H1 (cell line): Measurements from ENCODE around the gene DYNC1H1. TPM values are rescaled to one million over a fixed set of nuclear protein-coding genes. Genes with fewer than 3 reads are reported as not detected.

ENCODE experiments used
- ATF2 ChIP-seq: IDR thresholded peaks from 2 replicates; pipeline ENCODE4 v1.6.1; 2012; ENCODE audit warnings: low read length, inconsistent platforms
- BACH1 ChIP-seq: IDR thresholded peaks from 2 replicates; pipeline ENCODE4 v1.6.1; 2012; ENCODE audit warnings: low read length, improper control_type of control experiment
- CEBPB ChIP-seq: IDR thresholded peaks from 2 replicates; pipeline ENCODE4 v1.6.1; 2012; ENCODE audit warnings: low read depth, low read length
- CHD7 ChIP-seq: fragments of 300-600 bp; sonication (generic); IDR thresholded peaks from 2 replicates; pipeline ENCODE4 v1.7.1; 2012; ENCODE audit warnings: low read length, moderate library complexity, mild to moderate bottlenecking, inconsistent platforms; ENCODE audit not compliant: insufficient replicate concordance
- CREB1 ChIP-seq: IDR thresholded peaks from 2 replicates; pipeline ENCODE4 v1.6.1; 2012; ENCODE audit warnings: inconsistent platforms
- JUND ChIP-seq: IDR thresholded peaks from 2 replicates; pipeline ENCODE4 v1.6.1; 2011; ENCODE audit warnings: mild to moderate bottlenecking, improper control_type of control experiment, low read length
- MAX ChIP-seq: IDR thresholded peaks from 2 replicates; pipeline ENCODE4 v1.6.1; 2012; ENCODE audit warnings: inconsistent platforms
- SIN3A ChIP-seq, 2 experiments: IDR thresholded peaks in 1 of 2; conservative IDR thresholded peaks in 1 of 2; 2 replicates each; pipeline ENCODE4 v1.6.1; 2011 to 2012; ENCODE audit warnings: low read length in 2 of 2, improper control_type of control experiment in 1 of 2, low read depth in 1 of 2, mild to moderate bottlenecking in 1 of 2
- ZNF274 ChIP-seq: IDR thresholded peaks from 2 replicates; pipeline ENCODE4 v1.7.0; 2012; ENCODE audit warnings: low read length, borderline replicate concordance; ENCODE audit errors: extremely low read depth
- polyA plus RNA-seq, 7 experiments: library from polyadenylated mRNA; depleted of rRNA in 3 of 7; stranded (reverse) in 5 of 7; unstranded in 2 of 7; fragments of >200 nt in 5 of 7; fragments of 200-250 nt in 2 of 7; gene quantifications; 1 replicate in 5 of 7; 2 replicates in 1 of 7; 4 replicates in 1 of 7; pipeline versions ENCODE4 v1.2.1 to v1.2.3, GENCODE V29; 2011 to 2013; ENCODE audit warnings: missing spikeins in 2 of 7, mixed read lengths in 2 of 7
- total RNA-seq: library from RNA; stranded (reverse); fragmentation: NEBNext Ultra II Directional; extraction: Animal tissue kit (Norgen Biotek cat#: 25700); gene quantifications from 2 replicates; pipeline ENCODE4 v1.2.1, GENCODE V29; 2021

The DYNC1H1 gene
- total and polyA plus RNA-seq, 2 of the 8 experiments (the other 6 are each of a cell fraction or from before 2014, with no cell fraction given): 238 to 387 TPM

GRCh38 chr14:102016420-102017090 is 52.2 kb downstream of the DYNC1H1 start (continued):
- TF ChIP-seq CHD7: no peak
- TF ChIP-seq MAX: no peak
- TF ChIP-seq JUND: no peak
- no peak for TF ChIP-seq CEBPB
- no peak for TF ChIP-seq SIN3A (conservative IDR thresholded peaks at IDR 0.05 in 1 of 2, IDR thresholded peaks at IDR 0.05 in 1 of 2; ENCODE audit: low read depth in 1 of 2, low read length in 2 of 2)
- no peak for TF ChIP-seq CREB1
- TF ChIP-seq ZNF274: no peak
- no peak for TF ChIP-seq BACH1
- TF ChIP-seq ATF2: no peak
